ENCODE measurements around the gene MAP3K2.

DNA sequence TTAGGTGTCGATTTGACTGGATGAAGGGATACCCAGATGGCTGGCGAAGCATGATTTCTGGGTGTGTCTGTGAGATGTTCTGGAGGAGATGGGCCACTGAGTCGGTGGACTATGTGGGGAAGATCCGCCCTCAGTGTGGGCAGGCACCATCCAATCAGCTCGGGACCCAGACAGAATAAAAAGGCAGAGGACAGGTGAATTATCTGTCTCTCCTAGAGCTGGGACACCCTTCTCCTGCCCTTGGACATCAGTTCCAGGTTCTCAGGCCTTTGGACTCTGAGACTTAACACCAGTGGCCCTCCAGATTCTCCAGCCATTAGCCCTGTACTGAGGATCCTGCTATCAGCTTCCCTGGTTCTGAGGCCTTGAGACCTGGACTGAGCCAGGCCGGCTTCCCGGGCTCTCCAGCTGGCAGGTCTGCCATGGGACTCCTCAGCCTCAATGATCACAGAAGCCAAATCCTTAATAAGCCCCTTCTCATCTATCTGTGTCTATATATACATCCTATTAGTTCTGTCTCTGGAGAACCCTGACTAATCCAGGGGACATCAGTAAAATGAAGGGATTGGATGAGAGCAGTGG, 42.2 kb upstream of the MAP3K2 start:
- TF ChIP-seq EZH2 (IDR thresholded peaks at IDR 0.05; ENCODE audit: insufficient read depth, low read length) = no peak
- TF ChIP-seq CTCF (IDR thresholded peaks at IDR 0.05; ENCODE audit: insufficient read depth, low read depth, low read length) = no peak
